Hepatocyte (in vitro differentiated cells): ENCODE data around the gene GRID1.

Experiments used
- CTCF ChIP-seq: fragments of 200-600 bp; sonication (generic); IDR thresholded peaks from 2 replicates; pipeline ENCODE4 v1.5.1; 2016; ENCODE audit warnings: antibody characterized with exemption, mild to moderate bottlenecking; ENCODE audit not compliant: poor library complexity
- EZH2phosphoT487 ChIP-seq: fragments of 200-600 bp; sonication (generic); IDR thresholded peaks from one replicate; pipeline ENCODE4 v1.6.1; 2018; ENCODE audit warnings: antibody characterized with exemption, mild to moderate bottlenecking, low read depth, moderate library complexity; ENCODE audit not compliant: unreplicated experiment, severe bottlenecking

- TF ChIP-seq EZH2phosphoT487 (no peak), CTCF (no peak)
These were observed 604.6 kb downstream of the GRID1 start for GRCh38 chr10:85761906-85762445.
